Spleen (tissue), 7 donors: Measurements from ENCODE around the gene S100A5.

Source experiments
- CTCF ChIP-seq, 11 experiments: fragments of 200-600 bp in 7 of 11; fragments of 450-650 bp in 4 of 11; sonication (generic) in 4 of 11; IDR thresholded peaks in 8 of 11; conservative IDR thresholded peaks in 3 of 11; 1 replicate in 7 of 11; 2 replicates in 4 of 11; pipeline versions ENCODE4 v1.4.0 to v1.8.0; 2016 to 2021; ENCODE audit warnings: antibody characterized with exemption in 11 of 11, inconsistent platforms in 4 of 11, mild to moderate bottlenecking in 1 of 11
- POLR2A ChIP-seq, 3 donors: fragments of 450-650 bp; IDR thresholded peaks; one replicate each; pipeline ENCODE4 v1.5.1; 2017; ENCODE audit warnings: antibody characterized with exemption in 3 of 3, mild to moderate bottlenecking in 1 of 3
- POLR2AphosphoS5 ChIP-seq, 3 donors: sonication (generic); formaldehyde crosslinking; IDR thresholded peaks; one replicate each; pipeline ENCODE4 v1.5.1; 2017; ENCODE audit warnings: antibody characterized with exemption in 3 of 3
- donor health status: DM: no; HTN: no; CAD: no; lungs with moderate emphysema.
- donor health status: DM: no; HTN: no; CAD: no.
- donor health status: DM: no; HTN: no; CAD: no.

GRCh38 chr1:153534226-153534924 lies 6.4 kb downstream of the S100A5 start:
- no peak for TF ChIP-seq CTCF (IDR thresholded peaks at IDR 0.05 in 8 of 11, conservative IDR thresholded peaks at IDR 0.05 in 3 of 11)
- no peak for TF ChIP-seq POLR2AphosphoS5 (IDR thresholded peaks at IDR 0.05)
- TF ChIP-seq POLR2A (IDR thresholded peaks at IDR 0.05): no peak
